ENCODE results near the gene ZBTB33.

DNA sequence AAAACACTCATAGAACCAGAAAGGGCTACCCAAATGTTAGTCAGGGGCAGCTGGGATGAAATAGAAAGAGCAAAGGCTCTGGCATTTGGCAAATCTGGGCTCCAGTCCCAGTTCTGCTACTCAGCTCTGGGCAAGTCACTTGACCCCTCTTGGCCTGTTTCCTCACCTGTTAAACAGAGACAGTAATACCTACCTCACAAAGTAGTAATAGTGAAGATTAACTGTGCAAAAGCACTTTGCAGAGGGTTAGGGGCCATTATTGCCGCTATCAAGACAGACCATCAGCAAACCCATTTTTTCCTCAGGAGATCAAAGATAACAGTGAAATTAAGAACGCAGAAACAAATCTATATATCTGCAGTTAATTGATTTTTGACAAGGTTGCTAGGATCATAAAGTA is 20.6 kb downstream of the ZBTB33 start:
- TF ChIP-seq, protein P1, sequence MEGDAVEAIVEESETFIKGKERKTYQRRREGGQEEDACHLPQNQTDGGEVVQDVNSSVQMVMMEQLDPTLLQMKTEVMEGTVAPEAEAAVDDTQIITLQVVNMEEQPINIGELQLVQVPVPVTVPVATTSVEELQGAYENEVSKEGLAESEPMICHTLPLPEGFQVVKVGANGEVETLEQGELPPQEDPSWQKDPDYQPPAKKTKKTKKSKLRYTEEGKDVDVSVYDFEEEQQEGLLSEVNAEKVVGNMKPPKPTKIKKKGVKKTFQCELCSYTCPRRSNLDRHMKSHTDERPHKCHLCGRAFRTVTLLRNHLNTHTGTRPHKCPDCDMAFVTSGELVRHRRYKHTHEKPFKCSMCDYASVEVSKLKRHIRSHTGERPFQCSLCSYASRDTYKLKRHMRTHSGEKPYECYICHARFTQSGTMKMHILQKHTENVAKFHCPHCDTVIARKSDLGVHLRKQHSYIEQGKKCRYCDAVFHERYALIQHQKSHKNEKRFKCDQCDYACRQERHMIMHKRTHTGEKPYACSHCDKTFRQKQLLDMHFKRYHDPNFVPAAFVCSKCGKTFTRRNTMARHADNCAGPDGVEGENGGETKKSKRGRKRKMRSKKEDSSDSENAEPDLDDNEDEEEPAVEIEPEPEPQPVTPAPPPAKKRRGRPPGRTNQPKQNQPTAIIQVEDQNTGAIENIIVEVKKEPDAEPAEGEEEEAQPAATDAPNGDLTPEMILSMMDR (IDR thresholded peaks at IDR 0.05), result no peak
- TF ChIP-seq EP300 (IDR thresholded peaks at IDR 0.05), result no peak
